NCI-H524 (cell line): Measurements from ENCODE around the gene B3GALNT1.
"Not testable (repeated sequence)": the region's sequence is repeated elsewhere in the genome, so short reads cannot be mapped to it uniquely, and the experiment has no call there.

ENCODE experiments used
- DNase-seq, 2 experiments: peaks; one replicate each; lab custom pipeline; 2025; lab: John Stamatoyannopoulos, UW

B3GALNT1 gene

DNA sequence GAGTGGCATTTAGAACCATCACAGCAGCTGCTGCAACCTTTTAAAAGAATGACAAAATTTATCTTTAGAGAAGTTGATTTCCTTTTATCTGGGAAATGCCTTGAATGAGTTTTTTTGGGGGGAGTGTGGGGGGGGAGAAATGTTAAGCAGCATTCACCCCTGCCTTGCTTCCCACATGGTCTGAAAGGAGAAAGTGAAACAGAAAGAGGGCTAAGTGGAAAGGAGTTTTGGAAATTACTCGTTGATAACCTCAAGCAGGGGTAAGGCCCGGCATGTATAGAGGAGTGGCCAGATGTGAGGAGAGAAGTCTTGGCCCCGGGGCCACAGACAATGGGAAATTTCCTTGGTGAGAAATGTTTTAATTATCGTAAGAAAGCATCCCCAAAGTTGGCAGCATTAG, 23.5 kb downstream of the B3GALNT1 start:
- DNase-seq = no peak

DNA sequence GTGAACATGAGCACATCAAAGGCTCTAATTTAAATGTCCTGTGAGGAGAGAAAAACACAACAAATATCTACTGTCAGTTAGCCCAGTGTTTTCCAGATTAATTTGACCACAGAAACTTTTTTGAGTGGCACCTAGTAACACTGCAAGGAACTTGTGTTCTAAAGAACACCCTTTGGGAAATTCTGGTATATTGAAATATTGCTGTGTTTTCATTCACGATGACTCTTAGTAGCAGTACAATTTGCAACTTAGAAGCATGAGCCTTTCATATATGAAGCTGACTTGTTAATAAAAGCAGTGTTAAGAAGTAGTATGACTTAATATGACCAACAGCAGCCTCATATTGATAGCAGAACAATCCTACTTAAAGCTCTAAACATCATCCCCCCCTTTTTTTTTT, 32.0 kb downstream of the B3GALNT1 start:
- DNase-seq = no peak

DNA sequence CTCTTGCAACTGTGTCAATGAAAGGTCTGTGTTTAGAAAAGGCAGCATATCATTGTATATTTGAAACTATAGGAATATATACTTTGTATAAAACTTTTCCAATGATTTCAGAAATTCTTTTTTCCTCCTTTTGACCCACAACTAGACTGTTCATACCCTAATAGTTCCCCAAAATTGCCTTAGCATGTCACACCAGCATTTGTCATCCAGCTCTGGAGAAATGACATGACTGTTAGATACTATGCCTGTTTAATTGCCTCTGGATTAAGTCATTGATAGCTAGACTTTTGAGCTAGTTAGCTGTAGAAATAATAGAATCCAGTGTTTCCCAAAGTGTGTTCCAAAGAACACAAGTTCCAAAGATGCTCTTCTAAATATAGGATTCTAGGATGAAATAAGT, 32.4 kb downstream of the B3GALNT1 start:
- no peak for DNase-seq

DNA sequence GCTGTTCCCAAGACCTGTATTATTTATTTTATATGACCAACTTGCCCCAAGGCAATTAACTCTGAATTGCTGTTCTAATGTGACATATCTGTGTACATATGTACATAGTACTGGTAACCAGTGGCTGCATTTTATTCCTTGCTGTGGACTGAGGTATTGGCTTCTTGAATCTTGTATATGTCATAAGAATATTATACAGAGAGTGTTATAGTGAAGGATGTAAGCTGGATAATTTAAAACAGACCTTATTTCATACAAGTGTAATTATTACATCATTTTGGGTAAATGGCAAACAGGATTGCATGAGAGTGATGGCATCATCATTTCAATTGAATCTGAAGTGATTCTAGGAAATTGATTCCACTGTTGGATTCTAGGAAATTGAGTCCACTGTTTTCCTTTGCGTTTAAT, 32.9 kb downstream of the B3GALNT1 start:
- DNase-seq = no peak

DNA sequence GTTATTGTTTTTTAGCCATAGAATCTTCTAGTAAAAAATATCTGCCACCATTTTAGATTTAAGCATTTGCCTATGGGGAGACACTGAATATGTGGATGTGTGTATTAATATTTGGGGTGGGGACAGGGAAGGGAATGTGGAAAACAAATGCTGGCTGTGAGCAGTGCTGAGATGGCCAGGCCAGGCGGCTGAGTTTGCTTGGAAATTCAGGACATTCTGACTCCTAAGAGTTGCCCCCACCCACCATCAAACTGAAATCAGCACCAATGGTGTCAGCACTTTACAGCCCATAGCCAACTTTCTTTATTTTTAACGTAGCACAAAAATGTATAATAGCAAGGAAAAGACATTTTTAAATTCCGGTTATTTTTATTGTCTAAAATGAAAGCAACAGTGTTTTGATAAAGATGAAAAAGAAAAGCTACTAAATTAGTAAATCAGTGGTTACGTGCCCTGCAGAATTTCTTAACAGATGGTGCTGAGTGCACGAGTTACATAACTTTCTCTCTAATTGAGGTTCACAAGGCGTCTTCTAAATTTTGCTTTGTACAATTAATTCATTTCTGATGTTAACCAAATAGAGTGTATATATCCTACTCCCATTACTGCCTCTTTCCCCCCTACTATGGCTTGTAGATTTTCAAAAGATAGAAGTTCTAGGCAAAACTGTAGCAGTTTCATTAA, 34.0 kb downstream of the B3GALNT1 start:
- peak in 1 of 2 experiments; percentile 22 for DNase-seq

DNA sequence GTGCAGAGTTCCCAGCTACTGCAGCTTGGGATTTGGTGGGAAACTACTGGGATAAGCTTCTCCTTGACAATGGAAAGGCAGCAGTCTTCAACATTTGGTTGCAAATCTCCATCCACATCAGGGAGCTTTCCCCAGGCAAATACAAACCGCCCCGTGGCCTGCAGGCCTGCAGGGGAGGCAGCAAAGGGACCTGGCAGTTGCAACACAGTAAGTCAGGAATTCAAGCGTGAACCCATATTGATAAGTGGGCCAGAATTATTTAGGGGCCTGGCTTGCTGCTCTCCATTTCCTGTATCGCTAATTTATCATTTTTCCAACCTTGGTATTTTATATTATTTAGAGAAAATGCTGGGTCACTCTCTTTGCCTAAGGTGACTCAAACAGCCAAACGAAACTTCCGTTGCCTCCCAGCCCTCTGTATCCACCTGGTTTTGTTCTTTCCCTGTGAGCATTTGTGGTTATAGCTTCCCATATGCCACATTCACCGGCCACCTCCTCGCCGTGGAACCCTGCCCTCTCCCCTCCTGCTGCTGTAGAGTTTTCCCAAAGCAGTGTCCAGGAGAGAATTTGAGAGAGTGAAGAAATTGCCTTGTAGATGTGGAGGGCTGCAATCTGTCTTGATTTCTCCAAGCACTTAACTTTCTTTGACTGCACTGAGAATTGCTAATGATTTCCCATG, 34.8 kb downstream of the B3GALNT1 start:
- DNase-seq = peak in 1 of 2 experiments; percentile 16

DNA sequence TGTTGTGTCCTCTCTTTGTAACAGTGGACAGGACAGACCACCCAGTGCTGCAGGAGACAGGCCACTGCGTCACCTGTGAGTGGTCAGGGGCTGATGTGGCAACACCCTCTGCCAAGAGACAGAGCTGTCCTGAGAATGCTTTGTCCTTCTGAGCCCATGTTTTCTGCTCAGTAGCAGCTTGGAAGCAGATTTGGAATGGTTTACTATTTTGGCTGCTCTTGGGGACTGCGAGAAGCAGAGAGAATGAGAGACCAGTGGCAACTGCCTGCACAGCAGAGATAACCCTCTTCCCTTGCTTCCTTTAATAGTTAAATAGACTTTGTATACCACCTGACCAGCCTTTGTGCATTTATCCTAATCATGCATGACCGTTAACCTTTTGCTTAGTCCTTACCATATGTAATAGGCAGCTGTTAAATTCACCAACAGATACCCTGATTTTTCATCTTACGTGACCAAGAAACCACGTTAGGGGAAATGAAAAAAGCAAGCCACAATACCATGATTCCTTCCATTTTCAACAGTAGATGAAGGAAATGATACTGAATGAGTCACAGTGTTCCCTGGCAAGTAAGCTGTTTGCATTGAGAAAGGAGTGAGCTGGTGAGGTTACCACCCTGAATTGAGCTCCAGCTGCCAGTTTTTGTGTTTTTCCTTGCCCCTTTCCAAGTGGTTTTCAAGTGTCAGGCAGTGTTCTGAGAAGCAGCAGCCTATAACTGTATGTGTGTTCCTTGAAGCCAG, 35.5 kb downstream of the B3GALNT1 start:
- peak; percentile 13 to 80 for DNase-seq

DNA sequence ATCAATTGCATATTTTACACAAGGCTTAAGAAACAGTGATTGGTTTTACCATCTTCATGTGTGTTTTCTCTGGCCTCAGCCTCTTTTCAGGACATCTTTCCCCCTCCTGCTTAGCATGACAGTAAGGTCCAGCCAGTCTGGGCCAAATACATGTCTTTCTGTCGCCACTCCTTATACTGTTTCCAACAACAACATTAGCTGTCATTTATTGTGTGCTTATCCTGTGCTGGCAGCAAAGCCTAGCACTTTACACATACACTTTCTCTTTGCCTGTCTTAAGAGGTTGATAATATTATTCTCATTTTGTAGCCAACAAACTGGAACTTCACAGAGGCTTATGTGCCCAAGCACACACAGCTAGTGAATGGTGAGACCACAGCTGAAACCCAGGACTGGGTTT, 37.8 kb downstream of the B3GALNT1 start:
- no peak for DNase-seq

DNA sequence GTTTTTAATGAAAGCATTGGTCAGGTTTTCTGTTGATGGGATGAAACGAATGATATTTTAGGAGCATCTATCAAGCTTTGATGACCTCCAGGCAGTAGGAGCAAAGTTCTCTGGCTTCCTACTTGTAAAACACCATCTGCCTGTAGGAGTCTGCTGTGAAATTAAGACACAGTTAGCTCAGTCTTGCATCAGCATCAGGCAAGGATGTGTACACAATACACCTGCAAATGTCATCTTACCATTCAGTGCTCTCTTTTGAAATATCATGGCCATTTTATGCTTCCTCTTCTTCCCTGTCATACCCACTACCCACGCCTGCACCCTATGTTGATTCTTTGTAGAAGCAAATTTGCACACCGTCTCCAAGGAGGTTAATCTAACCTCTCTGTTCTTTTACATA, 38.2 kb downstream of the B3GALNT1 start:
- DNase-seq = no peak

DNA sequence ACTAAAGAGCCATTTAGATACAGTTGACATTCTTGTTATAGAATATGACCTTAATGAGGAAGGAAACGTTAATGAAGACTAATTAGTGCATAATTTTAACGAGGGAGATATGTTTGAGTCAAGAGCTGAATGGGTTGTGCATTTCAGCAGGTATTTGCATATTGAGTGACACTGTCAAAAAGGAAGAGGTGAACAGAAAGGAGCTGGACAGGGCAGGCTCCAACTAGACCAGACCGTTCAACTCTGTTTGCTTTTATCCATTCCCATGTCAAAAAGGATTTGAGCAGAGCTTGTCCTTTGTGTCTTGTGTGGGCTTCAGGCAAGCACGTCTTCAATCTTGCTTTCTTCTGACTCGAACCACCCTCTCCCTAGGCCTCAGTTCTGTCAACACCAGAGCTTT, 40.7 kb downstream of the B3GALNT1 start:
- no peak for DNase-seq

DNA sequence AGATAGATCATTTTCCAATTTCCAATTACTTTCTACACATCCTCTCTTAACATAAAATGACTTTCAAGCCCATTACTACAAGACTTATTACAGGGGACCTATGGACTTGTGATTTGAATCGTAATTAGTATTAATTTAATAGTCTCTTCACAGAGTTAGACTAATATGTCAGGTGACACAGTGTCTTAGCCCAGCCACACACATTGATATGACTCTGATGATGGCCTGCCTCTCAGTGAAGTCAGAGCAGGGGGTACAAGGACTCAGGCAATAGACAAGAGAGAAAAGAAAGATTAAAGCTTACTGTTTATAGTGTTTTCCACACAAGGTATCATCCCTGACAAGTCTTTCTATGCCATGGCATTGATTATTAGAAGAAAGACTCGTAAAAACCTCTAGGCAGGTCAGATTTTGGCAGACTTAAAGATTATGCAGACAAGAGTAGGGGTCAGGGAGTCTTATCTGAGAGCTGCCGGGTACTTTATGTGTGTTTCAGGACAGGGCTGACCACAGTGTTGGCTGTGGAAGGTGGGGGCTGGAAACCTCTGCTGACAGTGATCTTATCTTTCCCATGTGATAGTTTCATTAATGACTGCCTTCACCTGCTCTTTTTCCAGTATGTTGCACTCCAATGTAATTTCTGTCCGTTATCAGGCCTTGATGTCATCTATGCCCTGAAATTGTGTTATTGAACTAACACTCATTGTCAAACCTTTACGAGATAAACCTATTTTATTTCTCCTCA, 50.1 kb downstream of the B3GALNT1 start:
- DNase-seq = no peak

DNA sequence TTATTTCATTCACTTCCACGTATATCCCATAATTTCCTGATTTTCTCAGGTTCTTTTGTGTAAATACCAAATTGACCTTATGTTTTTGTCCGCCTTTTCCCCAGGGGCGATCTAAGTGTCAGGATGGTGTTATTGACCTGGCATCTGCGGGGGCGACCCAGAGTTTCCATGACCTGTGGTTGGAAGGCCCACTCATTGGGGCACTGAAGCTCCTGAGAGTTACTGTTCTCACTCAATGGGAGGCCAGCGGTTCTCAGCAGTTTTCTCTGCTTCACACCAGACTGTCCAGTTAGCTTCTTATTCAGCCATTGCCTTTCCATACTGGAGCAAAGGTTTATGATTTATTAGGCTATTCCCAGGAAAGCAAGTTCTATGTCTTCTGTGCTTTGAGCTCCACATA, 53.3 kb downstream of the B3GALNT1 start:
- DNase-seq = no peak

DNA sequence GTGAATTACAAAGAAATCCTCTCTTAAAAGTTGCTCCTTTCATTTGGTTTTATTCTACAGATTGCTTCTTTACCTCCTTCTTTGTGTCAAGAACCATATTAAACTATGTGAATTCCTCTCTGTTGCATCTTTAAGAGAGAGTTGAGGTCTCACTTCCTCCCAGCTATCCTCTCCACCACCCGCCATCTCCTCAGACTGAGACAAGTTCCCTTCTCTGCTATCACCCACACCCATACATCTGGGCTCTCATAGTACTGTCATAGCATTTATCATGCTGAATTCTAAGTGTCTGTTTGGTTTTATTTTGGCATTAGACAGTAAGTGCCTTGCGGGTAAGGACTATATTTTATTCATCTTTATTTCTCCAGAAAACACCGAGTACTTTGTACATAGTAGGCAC, 54.2 kb downstream of the B3GALNT1 start:
- DNase-seq = no peak

DNA sequence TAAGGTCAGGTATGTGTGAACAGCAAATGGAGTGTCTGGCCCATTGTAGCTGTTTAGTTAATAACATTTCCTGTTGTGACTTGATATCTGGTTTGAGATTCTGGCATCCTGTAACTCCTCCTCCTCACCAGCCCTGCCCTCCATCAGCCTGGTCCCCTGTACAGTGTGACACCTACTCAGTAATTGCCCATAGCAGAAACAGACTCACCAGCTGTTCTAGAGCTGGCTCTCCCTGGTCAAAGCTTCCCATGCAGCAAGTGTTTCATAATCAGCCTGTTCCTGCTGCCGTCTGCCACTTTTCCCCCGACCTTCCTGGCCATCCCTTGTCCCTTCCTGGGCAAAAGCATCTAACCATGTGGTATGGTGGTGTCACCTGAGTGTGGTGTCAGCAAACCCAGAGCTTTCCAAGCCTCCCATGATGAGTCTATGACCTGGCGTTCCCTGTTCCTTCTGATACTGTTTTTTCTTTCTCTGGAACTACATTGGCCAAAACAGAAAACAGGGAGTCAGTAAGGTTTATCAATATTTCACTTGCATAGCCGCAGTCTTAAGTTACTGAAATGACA, 55.4 kb downstream of the B3GALNT1 start:
- DNase-seq = peak in 1 of 2 experiments; percentile 17

DNA sequence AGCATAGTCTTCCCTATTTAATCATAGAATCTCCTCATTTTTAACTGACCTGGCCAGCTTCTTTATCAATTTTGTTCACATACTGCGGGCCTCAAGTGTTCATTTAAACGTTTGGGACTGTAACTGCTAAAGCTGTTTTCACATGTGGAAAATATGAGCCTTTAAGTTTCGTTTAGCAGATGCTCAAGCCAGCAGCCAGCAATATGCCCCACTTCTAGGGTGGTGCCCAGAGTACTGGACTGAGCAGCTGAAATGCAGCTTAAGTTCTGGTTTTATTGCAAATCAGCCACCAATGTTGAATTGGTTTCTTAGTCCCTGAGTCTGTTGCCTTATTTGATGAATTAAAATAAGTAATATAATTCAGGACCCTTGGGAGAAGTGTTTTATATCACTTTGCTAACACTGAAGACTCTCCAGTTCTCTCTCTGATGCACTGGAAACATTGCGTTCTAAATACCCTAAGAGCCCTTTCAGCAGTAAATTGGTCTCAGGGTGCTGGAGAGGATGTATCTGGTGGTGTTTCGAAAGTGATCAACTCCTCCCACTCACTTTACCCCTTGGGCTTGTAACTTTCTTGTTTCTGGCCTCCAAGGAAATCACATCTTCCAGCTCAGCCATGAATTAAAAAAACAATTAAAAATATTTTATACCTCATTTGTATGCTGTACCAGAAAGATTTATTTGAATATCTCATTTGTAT, 61.7 kb downstream of the B3GALNT1 start:
- no peak for DNase-seq

DNA sequence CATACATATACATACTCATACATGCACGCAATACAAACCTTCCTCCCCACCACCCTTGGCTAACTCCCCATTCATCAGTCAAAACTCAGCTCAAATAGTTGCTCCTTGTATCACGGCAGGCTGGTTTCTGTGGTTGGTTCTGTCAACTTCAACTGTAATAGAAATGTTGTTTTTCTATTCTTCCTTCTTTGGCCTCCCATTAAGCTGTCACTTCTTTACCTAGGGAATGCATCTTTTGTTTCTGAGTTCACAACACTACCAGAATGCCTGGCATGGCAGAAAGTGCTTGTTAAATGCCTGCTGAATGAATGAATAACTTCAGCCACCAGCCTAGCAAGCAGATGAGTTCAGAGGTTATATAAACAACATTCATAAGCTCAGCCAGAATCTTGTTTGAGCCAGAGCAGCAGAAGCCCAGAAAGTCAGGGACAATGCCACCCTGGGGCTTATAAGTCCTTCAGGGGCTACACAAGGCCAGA, 63.1 kb downstream of the B3GALNT1 start:
- DNase-seq = no peak

DNA sequence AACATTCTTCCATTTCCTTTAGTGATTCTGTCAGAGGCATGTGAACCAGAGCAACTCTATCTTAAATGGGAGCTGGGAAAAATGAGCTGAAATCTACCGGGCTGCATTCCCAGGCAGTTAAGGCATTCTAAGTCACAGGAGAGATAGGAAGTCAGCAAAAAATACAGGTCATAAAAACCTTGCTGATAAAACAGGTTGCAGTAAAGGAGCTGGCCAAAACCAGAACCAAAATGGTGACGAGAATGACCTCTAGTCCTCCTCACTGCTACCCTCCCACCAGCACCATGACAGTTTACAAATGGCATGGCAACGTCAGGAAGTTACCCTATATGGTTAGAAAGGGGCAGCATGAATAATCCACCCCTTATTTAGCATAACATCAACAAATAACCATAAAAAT, 66.4 kb downstream of the B3GALNT1 start:
- DNase-seq = no peak

DNA sequence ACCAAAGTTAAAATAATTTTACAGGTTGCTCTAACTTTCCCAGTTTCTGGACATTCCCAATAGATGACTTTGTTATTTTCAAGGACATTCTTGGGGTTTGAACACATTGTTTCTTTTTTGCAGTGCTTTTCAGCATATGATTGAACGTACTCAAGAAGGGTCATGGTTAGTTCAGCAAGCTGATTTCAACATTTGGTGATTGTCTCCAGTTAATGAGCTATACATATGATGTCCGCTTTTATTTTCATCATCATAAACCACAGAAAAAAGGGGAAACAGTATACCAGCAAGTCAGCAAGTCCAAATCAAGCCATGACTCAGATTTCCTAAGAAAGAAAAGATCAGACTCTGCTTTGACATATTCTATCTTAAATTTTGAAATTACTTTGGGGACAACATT, 69.4 kb downstream of the B3GALNT1 start:
- no peak for DNase-seq

DNA sequence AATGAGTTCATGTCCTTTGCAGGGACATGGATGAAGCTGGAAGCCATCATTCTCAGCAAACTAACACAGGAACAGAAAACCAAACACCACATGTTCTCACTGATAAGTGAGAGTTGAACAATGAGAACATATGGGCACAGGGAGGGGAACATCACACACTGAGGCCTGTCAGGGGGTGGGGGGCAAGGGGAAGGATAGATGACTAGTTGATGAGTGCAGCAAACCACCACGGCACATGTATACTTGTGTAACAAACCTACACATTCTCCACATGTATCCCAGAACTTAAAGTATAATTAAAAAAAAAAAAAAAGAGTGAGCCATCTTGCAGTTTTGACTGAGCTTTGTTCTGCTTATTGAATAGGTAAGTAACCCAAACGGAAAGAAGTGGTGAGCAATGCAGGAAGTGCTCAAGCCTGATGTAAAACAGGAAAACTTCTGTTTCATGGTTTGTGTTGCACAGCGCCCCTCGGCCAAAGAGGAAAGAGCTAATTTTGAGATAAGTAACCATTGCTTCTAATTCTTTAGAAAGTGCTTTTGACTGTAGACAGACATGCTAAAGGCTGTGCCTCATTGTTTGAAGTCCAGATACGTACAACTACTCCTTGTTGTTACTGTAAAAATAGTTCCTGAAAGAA, 70.1 kb downstream of the B3GALNT1 start:
- not testable (repeated sequence) for DNase-seq
